ENCODE measurements around the gene DENND1A.
A peak's percentile ranks its signal among the peaks of the same experiment; 100 is the strongest.

DENND1A gene

GRCh38 chr9:123544007-123544827 lies 385.7 kb downstream of the DENND1A start:
- Histone ChIP-seq H3K79me1 (ENCODE audit: low read depth, low read length) (no peaks in the 10 kb centered on the region), H2BK12ac (ENCODE audit: low read length) (no peak overlapping the region), H3K4me3 (ENCODE audit: low read length in 2 of 2) (no peak overlapping the region), H2AFZ (ENCODE audit: low read length) (no peak overlapping the region), H3K14ac (ENCODE audit: low read length) (no peak overlapping the region), H3K9ac (ENCODE audit: low read depth, low read length, poor library complexity) (no peak overlapping the region), H2BK5ac (ENCODE audit: low read length) (no peak overlapping the region), H3K4me1 (ENCODE audit: control insufficient read depth in 2 of 2, insufficient read depth in 1 of 2, low read depth in 1 of 2, low read length in 2 of 2) (peaks cover 18 to 27% of the 10 kb centered on the region in 2 donors), H3K36me3 (replicated peaks in 1 of 2; ENCODE audit: control insufficient read depth in 2 of 2, insufficient read depth in 2 of 2, low read length in 2 of 2) (no peaks in the 10 kb centered on the region), H2BK15ac (ENCODE audit: low read length) (no peak overlapping the region), H3K23ac (ENCODE audit: low read depth, low read length, poor library complexity) (no peak overlapping the region), H4K8ac (ENCODE audit: low read depth, low read length) (no peak overlapping the region), H2BK120ac (ENCODE audit: low read depth, low read length) (no peak overlapping the region), H3K27ac (replicated peaks; ENCODE audit: low read length) (no peak overlapping the region), H4K91ac (ENCODE audit: low read depth, low read length, poor library complexity) (no peak overlapping the region), H3K4me2 (ENCODE audit: insufficient read depth, low read length, poor library complexity, severe bottlenecking) (no peak overlapping the region), H3K18ac (ENCODE audit: low read length) (no peak overlapping the region), H3K4ac (ENCODE audit: low read length) (no peak overlapping the region), H3K9me3 (replicated peaks in 1 of 2; ENCODE audit: control insufficient read depth in 2 of 2, insufficient read depth in 1 of 2, low read depth in 1 of 2, low read length in 2 of 2) (no peaks in the 10 kb centered on the region), H2AK5ac (ENCODE audit: low read depth, low read length) (no peak overlapping the region), H3K27me3 (ENCODE audit: control insufficient read depth in 3 of 3, insufficient read depth in 3 of 3, low read depth in 1 of 3, low read length in 3 of 3) (no peaks in the 10 kb centered on the region)
- peak; percentile 39 for DNase-seq (ENCODE audit: low spot score)
- no CpG with 5 or more reads among the region's 3 CpGs for WGBS, 2 donors (ENCODE audit: extremely low coverage in 2 of 2, insufficient read length in 2 of 2, insufficient replicate concordance in 1 of 2)

GRCh38 chr9:123543492-123543891 lies 386.4 kb downstream of the DENND1A start:
- no peak overlapping the region for H2BK5ac ChIP-seq (ENCODE audit: low read length)
- no peak overlapping the region for H4K8ac ChIP-seq (ENCODE audit: low read depth, low read length)
- no peak for DNase-seq (ENCODE audit: low spot score)
- no peak overlapping the region for H3K14ac ChIP-seq (ENCODE audit: low read length)
- no peak overlapping the region for H3K4me3 ChIP-seq (ENCODE audit: low read length in 2 of 2)
- no peaks in the 10 kb centered on the region for H3K79me1 ChIP-seq (ENCODE audit: low read depth, low read length)
- H3K27ac ChIP-seq (replicated peaks; ENCODE audit: low read length): no peak overlapping the region
- peaks cover 15 to 27% of the 10 kb centered on the region in 2 donors for H3K4me1 ChIP-seq (ENCODE audit: control insufficient read depth in 2 of 2, insufficient read depth in 1 of 2, low read depth in 1 of 2, low read length in 2 of 2)
- no peaks in the 10 kb centered on the region for H3K9me3 ChIP-seq (replicated peaks in 1 of 2; ENCODE audit: control insufficient read depth in 2 of 2, insufficient read depth in 1 of 2, low read depth in 1 of 2, low read length in 2 of 2)
- no peak overlapping the region for H4K91ac ChIP-seq (ENCODE audit: low read depth, low read length, poor library complexity)
- no CpG with 5 or more reads among the region's 8 CpGs for WGBS, 2 donors (ENCODE audit: extremely low coverage in 2 of 2, insufficient read length in 2 of 2, insufficient replicate concordance in 1 of 2)
- H2BK15ac ChIP-seq (ENCODE audit: low read length): no peak overlapping the region
- no peak overlapping the region for H3K4ac ChIP-seq (ENCODE audit: low read length)
- no peak overlapping the region for H2AK5ac ChIP-seq (ENCODE audit: low read depth, low read length)
- H3K36me3 ChIP-seq (replicated peaks in 1 of 2; ENCODE audit: control insufficient read depth in 2 of 2, insufficient read depth in 2 of 2, low read length in 2 of 2): no peaks in the 10 kb centered on the region
- no peak overlapping the region for H3K4me2 ChIP-seq (ENCODE audit: insufficient read depth, low read length, poor library complexity, severe bottlenecking)
- H2AFZ ChIP-seq (ENCODE audit: low read length): no peak overlapping the region
- H3K18ac ChIP-seq (ENCODE audit: low read length): no peak overlapping the region
- no peak overlapping the region for H3K23ac ChIP-seq (ENCODE audit: low read depth, low read length, poor library complexity)
- H2BK12ac ChIP-seq (ENCODE audit: low read length): no peak overlapping the region
- H3K9ac ChIP-seq (ENCODE audit: low read depth, low read length, poor library complexity): peak overlapping the region; percentile 46
- no peak overlapping the region for H2BK120ac ChIP-seq (ENCODE audit: low read depth, low read length)
- no peaks in the 10 kb centered on the region for H3K27me3 ChIP-seq (ENCODE audit: control insufficient read depth in 3 of 3, insufficient read depth in 3 of 3, low read depth in 1 of 3, low read length in 3 of 3)

GRCh38 chr9:123542435-123543225 lies 387.3 kb downstream of the DENND1A start:
- Histone ChIP-seq H2BK15ac (ENCODE audit: low read length) (no peak overlapping the region), H3K4me3 (ENCODE audit: low read length in 2 of 2) (no peak overlapping the region), H2BK5ac (ENCODE audit: low read length) (no peak overlapping the region), H3K4me2 (ENCODE audit: insufficient read depth, low read length, poor library complexity, severe bottlenecking) (no peak overlapping the region), H3K4ac (ENCODE audit: low read length) (no peak overlapping the region), H3K79me1 (ENCODE audit: low read depth, low read length) (no peaks in the 10 kb centered on the region), H3K18ac (ENCODE audit: low read length) (no peak overlapping the region), H3K23ac (ENCODE audit: low read depth, low read length, poor library complexity) (no peak overlapping the region), H4K8ac (ENCODE audit: low read depth, low read length) (no peak overlapping the region), H2AK5ac (ENCODE audit: low read depth, low read length) (no peak overlapping the region), H3K14ac (ENCODE audit: low read length) (no peak overlapping the region), H2AFZ (ENCODE audit: low read length) (no peak overlapping the region), H3K9me3 (replicated peaks in 1 of 2; ENCODE audit: control insufficient read depth in 2 of 2, insufficient read depth in 1 of 2, low read depth in 1 of 2, low read length in 2 of 2) (no peaks in the 10 kb centered on the region), H2BK12ac (ENCODE audit: low read length) (no peak overlapping the region), H3K4me1 (ENCODE audit: control insufficient read depth in 2 of 2, insufficient read depth in 1 of 2, low read depth in 1 of 2, low read length in 2 of 2) (peaks cover 15 to 27% of the 10 kb centered on the region in 2 donors), H3K27me3 (ENCODE audit: control insufficient read depth in 3 of 3, insufficient read depth in 3 of 3, low read depth in 1 of 3, low read length in 3 of 3) (no peaks in the 10 kb centered on the region), H2BK120ac (ENCODE audit: low read depth, low read length) (no peak overlapping the region), H3K9ac (ENCODE audit: low read depth, low read length, poor library complexity) (no peak overlapping the region), H3K36me3 (replicated peaks in 1 of 2; ENCODE audit: control insufficient read depth in 2 of 2, insufficient read depth in 2 of 2, low read length in 2 of 2) (no peaks in the 10 kb centered on the region), H4K91ac (ENCODE audit: low read depth, low read length, poor library complexity) (no peak overlapping the region), H3K27ac (replicated peaks; ENCODE audit: low read length) (no peak overlapping the region)
- no CpG with 5 or more reads among the region's 11 CpGs for WGBS, 2 donors (ENCODE audit: extremely low coverage in 2 of 2, insufficient read length in 2 of 2, insufficient replicate concordance in 1 of 2)
- DNase-seq (ENCODE audit: low spot score): peak; percentile 39

GRCh38 chr9:123541411-123541810 lies 388.5 kb downstream of the DENND1A start:
- DNase-seq (ENCODE audit: low spot score): no peak
- Histone ChIP-seq H4K8ac (ENCODE audit: low read depth, low read length) (no peak overlapping the region), H3K14ac (ENCODE audit: low read length) (no peak overlapping the region), H3K79me1 (ENCODE audit: low read depth, low read length) (no peaks in the 10 kb centered on the region), H3K27me3 (ENCODE audit: control insufficient read depth in 3 of 3, insufficient read depth in 3 of 3, low read depth in 1 of 3, low read length in 3 of 3) (no peaks in the 10 kb centered on the region), H4K91ac (ENCODE audit: low read depth, low read length, poor library complexity) (no peak overlapping the region), H3K4me1 (ENCODE audit: control insufficient read depth in 2 of 2, insufficient read depth in 1 of 2, low read depth in 1 of 2, low read length in 2 of 2) (peaks cover 15 to 27% of the 10 kb centered on the region in 2 donors), H2BK5ac (ENCODE audit: low read length) (no peak overlapping the region), H3K18ac (ENCODE audit: low read length) (no peak overlapping the region), H3K27ac (replicated peaks; ENCODE audit: low read length) (no peak overlapping the region), H2BK12ac (ENCODE audit: low read length) (no peak overlapping the region), H2AFZ (ENCODE audit: low read length) (no peak overlapping the region), H3K4me2 (ENCODE audit: insufficient read depth, low read length, poor library complexity, severe bottlenecking) (no peak overlapping the region), H2AK5ac (ENCODE audit: low read depth, low read length) (no peak overlapping the region), H3K4ac (ENCODE audit: low read length) (no peak overlapping the region), H3K9me3 (replicated peaks in 1 of 2; ENCODE audit: control insufficient read depth in 2 of 2, insufficient read depth in 1 of 2, low read depth in 1 of 2, low read length in 2 of 2) (no peaks in the 10 kb centered on the region), H3K4me3 (ENCODE audit: low read length in 2 of 2) (no peak overlapping the region), H2BK15ac (ENCODE audit: low read length) (no peak overlapping the region), H3K36me3 (replicated peaks in 1 of 2; ENCODE audit: control insufficient read depth in 2 of 2, insufficient read depth in 2 of 2, low read length in 2 of 2) (no peaks in the 10 kb centered on the region), H2BK120ac (ENCODE audit: low read depth, low read length) (no peak overlapping the region), H3K9ac (ENCODE audit: low read depth, low read length, poor library complexity) (no peak overlapping the region), H3K23ac (ENCODE audit: low read depth, low read length, poor library complexity) (no peak overlapping the region)
- no CpG with 5 or more reads among the region's 5 CpGs for WGBS, 2 donors (ENCODE audit: extremely low coverage in 2 of 2, insufficient read length in 2 of 2, insufficient replicate concordance in 1 of 2)

All from neuronal stem cell (in vitro differentiated cells).